ENCODE measurements around the gene ATRIP.

The ATRIP gene

DNA sequence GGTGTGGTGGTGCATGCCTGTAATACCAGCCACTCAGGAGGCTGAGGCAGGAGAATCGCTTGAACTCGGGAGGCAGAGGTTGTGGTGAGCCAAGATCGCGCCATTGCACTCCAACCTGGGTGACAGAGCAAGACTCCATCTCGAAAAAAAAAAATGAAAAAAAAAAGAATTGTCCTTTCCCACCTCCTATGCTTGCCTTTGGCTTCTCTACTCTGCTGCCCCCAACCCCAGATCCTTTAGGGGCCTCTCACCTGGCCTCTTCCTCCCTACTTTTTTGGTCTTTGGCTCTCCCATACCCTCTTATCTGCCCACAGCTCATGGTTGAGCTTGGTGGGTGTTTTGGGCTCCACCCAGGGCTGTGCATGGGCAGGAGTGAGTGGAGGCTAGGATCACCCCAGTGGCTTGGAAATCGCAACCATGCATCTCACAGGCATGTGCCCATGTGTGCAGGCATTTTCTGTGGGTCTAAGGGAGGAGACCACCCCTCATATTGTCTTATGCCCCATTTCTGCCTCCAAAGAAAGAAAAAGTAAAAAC lies 59.5 kb downstream of the ATRIP start:
- DNase-seq, result no peak

DNA sequence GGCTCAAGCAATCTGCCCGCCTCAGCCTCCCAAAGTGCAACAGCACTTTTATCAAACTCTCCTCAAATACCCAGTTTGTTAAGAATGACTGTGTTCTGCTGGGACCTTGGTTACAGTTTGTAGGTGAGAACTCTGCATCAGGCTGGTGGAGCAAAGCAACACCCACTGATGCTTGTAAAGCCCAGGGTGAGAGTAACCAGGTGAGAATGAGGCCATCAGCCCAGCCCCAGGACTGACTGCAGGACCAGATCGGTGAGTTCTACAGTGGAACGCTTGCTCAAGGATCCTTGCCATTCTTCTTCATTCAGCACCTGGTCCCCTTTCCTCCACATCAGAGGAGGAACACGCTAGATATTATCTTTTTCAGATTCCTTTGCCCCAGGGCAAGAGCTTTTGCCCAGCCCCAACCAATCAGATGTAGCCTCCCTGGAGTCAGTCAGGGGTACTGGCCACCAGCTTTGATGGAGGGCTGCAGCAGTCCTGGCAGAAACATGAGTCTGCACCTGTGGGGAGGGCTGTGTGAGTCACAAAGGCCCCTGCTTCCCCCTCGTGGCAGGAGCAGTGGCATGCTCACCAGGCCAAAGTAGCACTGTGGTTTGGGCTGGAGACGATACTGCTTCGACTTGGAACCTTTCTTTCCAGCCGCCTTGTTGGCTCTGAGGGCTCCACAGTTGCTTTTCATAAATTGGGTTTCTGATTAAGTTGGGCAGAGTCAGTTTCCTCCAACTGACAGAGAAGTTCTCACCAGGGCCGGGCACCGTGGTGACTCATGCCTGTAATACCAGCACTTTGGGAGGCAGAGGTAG lies 60.9 kb downstream of the ATRIP start:
- DNase-seq, result peak; percentile 55

DNA sequence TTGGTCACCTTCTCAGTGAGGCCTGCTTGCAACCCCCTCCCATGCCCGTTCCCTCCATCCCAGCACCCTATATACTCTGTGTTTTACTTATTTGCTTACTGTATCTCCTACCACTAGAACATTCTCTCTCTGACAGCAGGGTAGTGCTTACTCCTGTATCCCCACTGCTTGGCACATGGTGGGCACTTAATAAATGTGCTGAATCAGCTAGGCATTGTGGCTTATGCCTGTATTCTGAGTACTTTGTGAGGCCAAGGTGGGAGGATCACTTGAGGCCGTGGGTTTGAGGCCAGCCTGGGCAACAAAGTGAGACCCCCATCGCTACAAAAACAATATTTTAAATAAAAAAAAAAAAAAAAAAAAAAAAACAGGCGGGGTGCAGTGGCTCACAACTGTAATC lies 65.0 kb downstream of the ATRIP start:
- DNase-seq, result no peak

DNA sequence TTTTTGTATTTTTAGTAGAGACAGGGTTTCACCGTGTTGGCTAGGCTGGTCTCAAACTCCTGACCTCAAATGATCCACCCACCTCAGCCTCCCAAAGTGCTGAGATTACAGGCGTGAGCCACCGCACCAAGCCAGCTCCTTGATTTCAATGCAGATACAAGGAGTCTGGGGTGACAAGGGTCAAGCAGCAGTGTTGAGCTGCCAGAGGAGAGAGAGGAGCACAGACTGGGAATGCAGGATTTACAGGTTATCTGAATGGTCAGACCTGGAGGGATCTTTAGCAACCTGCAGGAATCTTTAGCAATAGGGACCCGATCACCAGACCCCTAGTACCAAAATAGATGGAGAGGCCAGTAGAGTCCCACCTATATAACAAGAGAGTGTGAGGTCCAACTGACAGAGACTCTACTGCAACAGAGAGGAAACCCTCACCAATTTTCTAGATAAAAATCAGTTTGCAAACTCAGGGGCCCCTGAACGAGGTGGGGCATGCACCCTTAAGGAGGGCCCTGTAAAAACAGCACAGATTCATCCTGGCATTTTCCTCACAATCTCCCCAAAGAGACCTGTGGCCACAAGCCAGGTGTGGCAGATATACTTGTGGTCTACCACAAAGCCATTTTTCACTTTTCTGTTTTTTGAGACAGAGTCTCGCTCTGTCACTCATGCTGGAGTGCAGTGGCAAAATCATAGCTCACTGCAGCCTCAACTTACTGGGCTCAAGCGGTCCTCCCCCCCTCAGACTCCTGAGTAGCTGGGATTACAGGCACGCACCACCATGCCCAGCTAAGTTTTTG lies 68.1 kb downstream of the ATRIP start:
- DNase-seq, result no peak
